Right lobe of liver (tissue), 6 donors: ENCODE results near the gene HSPA14. TPM values are rescaled to one million over a fixed set of nuclear protein-coding genes. Genes with fewer than 3 reads are reported as not detected.

Experiments used
- ATAC-seq, 4 donors: fragments of 200-7000 bp; cut with Tn5 transposase; one replicate each; pipeline ENCODE4 v1.9.1; 2020; ENCODE audit warnings: mild to moderate bottlenecking in 4 of 4, moderate library complexity in 4 of 4
- DNase-seq, 3 donors: peaks; one replicate each; pipeline ENCODE4 v3.0.0-alpha.2; 2020
- H3K27ac ChIP-seq, 3 donors: fragments of 200-600 bp; one replicate each; pipeline ENCODE4 v1.8.0; 2022
- H3K27me3 ChIP-seq, 2 donors: fragments of 200-600 bp; one replicate each; pipeline ENCODE4 v1.8.0; 2022
- H3K36me3 ChIP-seq, 4 donors: fragments of 200-600 bp; sonication (generic) in 1 of 4; one replicate each; pipeline versions ENCODE4 v1.5.1 to v1.8.0; 2017 to 2022; ENCODE audit warnings: control low read depth in 1 of 4
- H3K4me1 ChIP-seq, 4 donors: fragments of 200-600 bp; sonication (generic) in 1 of 4; one replicate each; pipeline versions ENCODE4 v1.5.1 to v1.8.0; 2017 to 2022; ENCODE audit warnings: control low read depth in 1 of 4
- H3K4me3 ChIP-seq, 3 donors: fragments of 200-600 bp; one replicate each; pipeline ENCODE4 v1.8.0; 2022
- H3K9me3 ChIP-seq, 4 donors: fragments of 200-600 bp; sonication (generic) in 1 of 4; one replicate each; pipeline versions ENCODE4 v1.5.1 to v1.8.0; 2017 to 2022; ENCODE audit warnings: control low read depth in 1 of 4
- CTCF ChIP-seq, 4 donors: fragments of 200-600 bp in 3 of 4; fragments of 450-650 bp in 1 of 4; IDR thresholded peaks; one replicate each; pipeline versions ENCODE4 v1.5.1 to v1.8.0; 2016 to 2022; ENCODE audit warnings: antibody characterized with exemption in 4 of 4, mild to moderate bottlenecking in 2 of 4
- POLR2A ChIP-seq: fragments of 450-650 bp; IDR thresholded peaks from one replicate; pipeline ENCODE4 v1.6.1; 2017; ENCODE audit warnings: antibody characterized with exemption, mild to moderate bottlenecking
- WGBS: methylation state at CpG from one replicate; pipeline ENCODE4 v1.1.6; 2018; ENCODE audit warnings: low coverage, low lambda C conversion rate; ENCODE audit not compliant: insufficient coverage; ENCODE audit errors: missing lambda C conversion rate; 5-methylcytosine and 5-hydroxymethylcytosine counted together
- intact Hi-C, 2 donors: fragments of 100-400 bp; cut with DNase I; formaldehyde crosslinking; loops; one replicate each; pipeline versions ENCODE4 v1.11.2 to v1.14.1; 2022
- total RNA-seq, 6 experiments: library from RNA; depleted of rRNA in 2 of 6; stranded (reverse); fragments of >200 nt in 2 of 6; fragmentation: NEBNext Ultra II Directional in 3 of 6; extraction: Animal tissue kit (Norgen Biotek cat#: 25700) in 3 of 6; gene quantifications; one replicate each; pipeline versions ENCODE4 v1.1.0 to v1.2.4, GENCODE V29; 2016 to 2023
- donor health status: DM: no; HTN: yes; CAD: no.
- donor health status: DM: no; HTN: no; CAD: no.
- donor health status: DM: no; HTN: no; CAD: no.
- donor health status: DM: no; HTN: yes; CAD: no.
- donor health status: DM: no; HTN: yes; CAD: no.

Gene HSPA14
- total RNA-seq, 6 experiments from 2014 or later, result 2.7 to 8.6 (median 4.9) TPM

- intact Hi-C loops, result no loop called here
- TF ChIP-seq CTCF (IDR thresholded peaks at IDR 0.05) (no peak), POLR2A (no peak)
Observed at GRCh38 chr10:14917827-14918226, 79.7 kb downstream of the HSPA14 start.

GRCh38 chr10:14918964-14919363 is 80.9 kb downstream of the HSPA14 start:
- ATAC-seq (no peak), DNase-seq (no peak)
- no peaks in the 10 kb centered on the region for H3K4me1 ChIP-seq
- H3K27me3 ChIP-seq, result no peaks in the 10 kb centered on the region
- H3K27ac ChIP-seq, result no peak overlapping the region
- H3K4me3 ChIP-seq, result no peak overlapping the region
- 94% methylated on average over 3 of the region's 3 CpGs for whole genome bisulfite sequencing
- peaks cover 0 to 5% (median 0%) of the 10 kb centered on the region in 4 donors for H3K9me3 ChIP-seq
- H3K36me3 ChIP-seq, result peaks cover 0 to 13% (median 3%) of the 10 kb centered on the region in 4 donors
- TF ChIP-seq CTCF (IDR thresholded peaks at IDR 0.05), result no peak
- no peak for TF ChIP-seq POLR2A
- intact Hi-C loops, result no loop called here

More at GRCh38 chr10:14917827-14918226, 79.7 kb downstream of the HSPA14 start:
- no peaks in the 10 kb centered on the region for H3K4me1 ChIP-seq
- H3K27ac ChIP-seq, result no peak overlapping the region
- no peak for DNase-seq
- H3K27me3 ChIP-seq, result no peaks in the 10 kb centered on the region
- WGBS, result 97% methylated on average over 3 of the region's 3 CpGs
- peaks cover 0 to 5% (median 0%) of the 10 kb centered on the region in 4 donors for H3K9me3 ChIP-seq
- H3K36me3 ChIP-seq, result peaks cover 0 to 13% (median 3%) of the 10 kb centered on the region in 4 donors
- H3K4me3 ChIP-seq, result no peak overlapping the region
- no peak for ATAC-seq

Other genes starting within 250 kb of the HSPA14 start
- 100 to 1,000 TPM in 2 of 6 experiments, 10 to 100 TPM in 4; 58.6 to 116 (median 68.7) TPM for gene FAM107B, start 63.4 kb upstream of the HSPA14 start, total RNA-seq
- gene CDNF, start 269 bp upstream of the HSPA14 start, total RNA-seq, result 1 to 10 TPM in 5 of 6 experiments, under 1 TPM in 1; 0.93 to 4.5 (median 3.7) TPM
- 1 to 10 TPM; 2.2 to 6.0 (median 3.2) TPM for gene MSANTD7, start within 50 bp of the HSPA14 start, total RNA-seq
- gene SUV39H2, start 40.6 kb downstream of the HSPA14 start, total RNA-seq, result 1 to 10 TPM; 2.8 to 6.0 (median 4.1) TPM
- 1 to 10 TPM; 1.7 to 5.0 (median 3.0) TPM for gene DCLRE1C, start 115.8 kb downstream of the HSPA14 start, total RNA-seq
- under 1 TPM in 1 of 6 experiments, not detected in 5; 0.51 TPM for gene MEIG1, start 121.1 kb downstream of the HSPA14 start, total RNA-seq
- 1 to 10 TPM in 1 of 6 experiments, not detected in 5; 1.2 TPM for gene OLAH, start 205.6 kb downstream of the HSPA14 start, total RNA-seq